Left lung (tissue), 10 donors: Measurements from ENCODE around the gene SUSD3. TPM values are rescaled to one million over a fixed set of nuclear protein-coding genes. Genes with fewer than 3 reads are reported as not detected.

Experiments
- ATAC-seq: fragments of 200-7000 bp; cut with Tn5 transposase; one replicate; pipeline ENCODE4 v1.9.1; 2020; ENCODE audit warnings: moderate library complexity
- DNase-seq, 4 donors: peaks; one replicate each; pipeline ENCODE4 v3.0.0-alpha.2; 2013 to 2020
- H3K27ac ChIP-seq, 2 donors: fragments of 200-600 bp; sonication (generic) in 1 of 2; one replicate each; pipeline versions ENCODE4 v1.5.0 to v1.8.0; 2020 to 2021
- H3K27me3 ChIP-seq, 2 donors: fragments of 200-600 bp; sonication (generic) in 1 of 2; one replicate each; pipeline versions ENCODE4 v1.5.0 to v1.8.0; 2020 to 2021
- H3K36me3 ChIP-seq, 2 donors: fragments of 200-600 bp; sonication (generic) in 1 of 2; one replicate each; pipeline versions ENCODE4 v1.5.0 to v1.8.0; 2020 to 2021
- H3K4me1 ChIP-seq, 2 donors: fragments of 200-600 bp; one replicate each; pipeline ENCODE4 v1.8.0; 2021
- H3K4me3 ChIP-seq, 2 donors: fragments of 200-600 bp; sonication (generic) in 1 of 2; one replicate each; pipeline versions ENCODE4 v1.5.0 to v1.8.0; 2020 to 2021; ENCODE audit warnings: mild to moderate bottlenecking in 1 of 2
- H3K9me3 ChIP-seq, 2 donors: fragments of 200-600 bp; sonication (generic) in 1 of 2; one replicate each; pipeline versions ENCODE4 v1.5.0 to v1.8.0; 2020 to 2021
- CTCF ChIP-seq, 2 donors: fragments of 200-600 bp; sonication (generic) in 1 of 2; IDR thresholded peaks; one replicate each; pipeline versions ENCODE4 v1.5.0 to v1.8.0; 2021; ENCODE audit warnings: antibody characterized with exemption in 2 of 2
- intact Hi-C, 2 donors: fragments of 100-400 bp; cut with DNase I; formaldehyde crosslinking; loops; one replicate each; pipeline versions ENCODE4 v1.11.2 to v1.14.2; 2022
- polyA plus RNA-seq, 6 donors: library from polyadenylated mRNA; unstranded; fragments of 120-200 nt; gene quantifications; one replicate each; pipeline ENCODE4 v1.2.1, GENCODE V29; 2013; ENCODE audit not compliant: insufficient read length in 6 of 6
- total RNA-seq, 2 donors: library from RNA; stranded (reverse); fragmentation: NEBNext Ultra II Directional; extraction: Animal tissue kit (Norgen Biotek cat#: 25700); gene quantifications; one replicate each; pipeline ENCODE4 v1.2.1, GENCODE V29; 2021
- donor health status: DM: no; HTN: yes; CAD: no.
- donor health status: DM: no; HTN: no; CAD: no.

The SUSD3 gene
- total and polyA plus RNA-seq, 8 donors: 2.6 to 12.1 (median 5.3) TPM

- intact Hi-C loops: no loop called here
- DNase-seq: peak in 1 of 4 donors; percentile 39
- H3K4me1 ChIP-seq: peaks cover 28 to 61% of the 10 kb centered on the region in 2 donors
- no peak for ATAC-seq
- no peaks in the 10 kb centered on the region for H3K27me3 ChIP-seq
- peaks cover 0 to 7% of the 10 kb centered on the region in 2 donors for H3K9me3 ChIP-seq
- no peaks in the 10 kb centered on the region for H3K36me3 ChIP-seq
- H3K27ac ChIP-seq: peak overlapping the region in 1 of 2 donors; percentile 98
- no peak for TF ChIP-seq CTCF (IDR thresholded peaks at IDR 0.05)
- no peak overlapping the region for H3K4me3 ChIP-seq
Measured at GRCh38 chr9:93093877-93094657, 35.6 kb downstream of the SUSD3 start.

DNA sequence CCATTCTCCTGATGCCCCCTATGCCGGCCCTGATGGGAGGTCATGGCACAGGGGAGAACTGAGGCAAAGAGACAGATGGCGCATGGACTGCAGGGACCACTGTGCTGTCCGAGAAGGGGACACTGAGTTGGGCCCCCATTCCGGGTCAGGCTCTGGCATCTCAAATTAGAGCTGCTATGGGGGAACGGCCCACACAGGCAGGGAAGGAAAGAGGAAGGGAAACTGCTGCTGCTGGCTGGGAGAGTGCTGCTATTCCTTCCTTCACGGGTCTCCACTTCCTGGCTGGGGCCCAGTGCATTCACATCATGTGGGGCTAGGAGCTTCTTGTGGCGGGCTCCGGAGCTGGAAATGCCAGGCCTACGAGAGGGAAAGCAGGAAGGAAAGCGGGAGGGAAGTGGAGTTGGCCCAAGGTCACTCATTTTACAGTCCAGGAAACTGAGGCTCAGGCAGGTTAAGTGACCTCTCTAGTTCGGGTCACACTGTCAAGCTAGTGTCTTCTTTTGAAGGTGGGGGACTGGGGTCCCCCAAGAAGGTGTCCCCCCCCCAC lies 36.2 kb downstream of the SUSD3 start:
- intact Hi-C loops: no loop called here
- Histone ChIP-seq H3K27me3 (no peaks in the 10 kb centered on the region), H3K36me3 (no peaks in the 10 kb centered on the region), H3K9me3 (peaks cover 0 to 7% of the 10 kb centered on the region in 2 donors), H3K4me1 (peaks cover 35 to 68% of the 10 kb centered on the region in 2 donors), H3K27ac (peak overlapping the region; percentile 92 to 98), H3K4me3 (peak overlapping the region; percentile 34 to 46)
- TF ChIP-seq CTCF (IDR thresholded peaks at IDR 0.05): no peak
- DNase-seq (peak; percentile 29 to 81 (median 74)), ATAC-seq (no peak)

- TF ChIP-seq CTCF (IDR thresholded peaks at IDR 0.05): no peak
- Histone ChIP-seq H3K4me3 (peak overlapping the region; percentile 34 to 95), H3K4me1 (peaks cover 36 to 75% of the 10 kb centered on the region in 2 donors), H3K9me3 (peaks cover 0 to 7% of the 10 kb centered on the region in 2 donors), H3K27ac (peak overlapping the region; percentile 92 to 98), H3K36me3 (no peaks in the 10 kb centered on the region), H3K27me3 (no peaks in the 10 kb centered on the region)
- intact Hi-C loops: no loop called here
- peak; percentile 99 to 100 (median 100) for DNase-seq
- ATAC-seq: peak; percentile 84
Measured at GRCh38 chr9:93095205-93096130, 37.0 kb downstream of the SUSD3 start.

GRCh38 chr9:93096131-93096802 lies 37.8 kb downstream of the SUSD3 start, which contains the start of gene CARD19:
TSS of gene CARD19 (plus strand) at chr9:93096217. CDS start at chr9:93096346, 129 bp downstream.
- peak; percentile 6 for ATAC-seq
- no peak for TF ChIP-seq CTCF (IDR thresholded peaks at IDR 0.05)
- Histone ChIP-seq H3K36me3 (no peaks in the 10 kb centered on the region), H3K27me3 (no peaks in the 10 kb centered on the region), H3K4me3 (peak within 1 kb of the TSS; percentile 86 to 95), H3K27ac (peak within 1 kb of the TSS; percentile 92 to 98), H3K4me1 (peaks cover 36 to 77% of the 10 kb centered on the region in 2 donors), H3K9me3 (peaks cover 0 to 4% of the 10 kb centered on the region in 2 donors)
- DNase-seq: peak in 2 of 4 donors; percentile 47 to 76
- intact Hi-C loops: no loop called here
